ENCODE data around the gene TOM1L1.

- TF ChIP-seq CTCF (conservative IDR thresholded peaks at IDR 0.05 in 1 of 2, IDR thresholded peaks at IDR 0.05 in 1 of 2; ENCODE audit: extremely low read depth in 1 of 2, insufficient read depth in 1 of 2, low read depth in 1 of 2, low read length in 2 of 2): no peak
- no peak for TF ChIP-seq EZH2 (IDR thresholded peaks at IDR 0.05; ENCODE audit: borderline replicate concordance, low read length)
Observed at GRCh38 chr17:54864070-54864469, 36.6 kb upstream of the TOM1L1 start.

Data from mammary epithelial cell (primary cell).